Activated CD4-positive, alpha-beta T cell treated with anti-CD3 and anti-CD28 coated beads, Interleukin-2, amount 50 U/mL, for 24 hours (primary cell): ENCODE measurements around the gene CLEC3B.
"Not testable (repeated sequence)": the region's sequence is repeated elsewhere in the genome, so short reads cannot be mapped to it uniquely, and the experiment has no call there.

Experiments used
- DNase-seq, 2 donors: peaks; one replicate each; pipeline ENCODE4 v3.0.0-alpha.2; 2020; ENCODE audit warnings: low read depth in 1 of 2, low spot score in 1 of 2

CLEC3B gene

DNA sequence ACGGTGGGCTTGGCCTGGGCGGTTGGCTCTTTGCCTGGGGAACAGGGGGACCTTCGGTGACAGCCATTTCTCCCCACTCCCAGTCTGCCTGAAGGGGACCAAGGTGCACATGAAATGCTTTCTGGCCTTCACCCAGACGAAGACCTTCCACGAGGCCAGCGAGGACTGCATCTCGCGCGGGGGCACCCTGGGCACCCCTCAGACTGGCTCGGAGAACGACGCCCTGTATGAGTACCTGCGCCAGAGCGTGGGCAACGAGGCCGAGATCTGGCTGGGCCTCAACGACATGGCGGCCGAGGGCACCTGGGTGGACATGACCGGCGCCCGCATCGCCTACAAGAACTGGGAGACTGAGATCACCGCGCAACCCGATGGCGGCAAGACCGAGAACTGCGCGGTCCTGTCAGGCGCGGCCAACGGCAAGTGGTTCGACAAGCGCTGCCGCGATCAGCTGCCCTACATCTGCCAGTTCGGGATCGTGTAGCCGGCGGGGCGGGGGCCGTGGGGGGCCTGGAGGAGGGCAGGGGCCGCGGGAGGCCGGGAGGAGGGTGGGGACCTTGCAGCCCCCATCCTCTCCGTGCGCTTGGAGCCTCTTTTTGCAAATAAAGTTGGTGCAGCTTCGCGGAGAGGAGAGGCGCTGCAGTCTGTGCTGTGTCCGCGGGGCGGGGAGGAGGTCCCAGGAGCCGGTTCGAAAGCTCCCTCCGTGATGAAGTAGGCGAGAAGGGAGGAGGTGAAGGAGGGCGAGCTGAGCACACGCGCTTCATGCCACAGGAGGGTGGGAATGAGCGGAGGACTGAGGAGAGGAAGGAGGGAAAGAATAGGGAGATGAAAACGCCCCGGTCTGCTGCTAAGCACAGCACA is 9.6 kb downstream of the CLEC3B start:
- no peak for DNase-seq

DNA sequence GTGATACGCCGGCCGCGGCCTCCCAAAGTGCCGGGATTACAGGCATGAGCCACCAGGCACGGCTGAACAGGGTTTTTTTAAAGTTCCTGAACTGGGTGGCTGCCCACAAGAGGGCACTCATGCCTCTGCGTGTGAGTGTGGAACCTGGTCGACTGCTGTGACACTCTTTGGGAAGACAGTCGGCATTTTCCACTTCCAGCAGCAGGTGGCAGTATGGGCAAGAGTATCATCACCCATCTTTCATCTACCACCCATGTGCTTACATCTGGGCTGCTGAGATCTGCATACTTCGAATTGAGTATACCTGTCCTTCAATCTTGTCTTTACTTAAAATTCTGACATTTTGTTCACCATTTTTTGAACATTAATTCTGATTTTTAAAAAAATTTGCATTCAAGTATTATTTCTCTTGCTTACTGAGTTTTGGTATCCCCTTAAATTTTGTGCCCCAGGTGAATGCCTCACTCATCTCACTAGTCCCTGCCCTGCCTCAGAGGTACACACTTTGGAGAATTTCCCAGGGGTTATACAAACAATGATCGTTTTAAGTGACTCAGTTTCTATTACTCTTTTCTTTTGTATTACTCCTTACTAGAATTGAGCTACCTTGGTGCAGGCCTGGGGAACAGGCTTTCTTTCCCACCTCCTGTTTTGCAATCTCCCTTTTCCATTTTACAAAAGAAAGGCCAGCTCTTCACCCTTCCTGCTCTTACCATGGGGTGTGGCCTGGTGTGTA is 11.8 kb downstream of the CLEC3B start:
- DNase-seq, result peak; percentile 77 to 91

DNA sequence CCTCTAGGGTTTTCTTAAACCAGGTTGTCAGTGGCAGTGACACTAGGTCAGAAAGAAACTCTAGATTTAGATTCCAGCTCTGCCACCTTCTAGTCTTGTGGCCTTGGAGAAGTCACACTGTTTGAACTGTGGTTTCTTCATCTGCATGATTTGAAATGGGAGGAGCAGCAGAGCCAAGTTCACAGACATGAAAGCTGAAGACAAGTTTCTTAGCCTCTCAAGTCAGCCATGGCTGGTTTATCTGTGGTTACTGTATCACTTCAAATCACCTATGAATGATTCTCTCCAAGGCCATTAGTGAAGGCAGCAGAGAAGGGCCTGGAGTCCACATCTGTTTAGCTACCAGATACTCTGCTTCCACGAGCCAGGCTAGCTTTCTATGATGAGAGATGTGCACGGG is 15.6 kb downstream of the CLEC3B start:
- no peak for DNase-seq

DNA sequence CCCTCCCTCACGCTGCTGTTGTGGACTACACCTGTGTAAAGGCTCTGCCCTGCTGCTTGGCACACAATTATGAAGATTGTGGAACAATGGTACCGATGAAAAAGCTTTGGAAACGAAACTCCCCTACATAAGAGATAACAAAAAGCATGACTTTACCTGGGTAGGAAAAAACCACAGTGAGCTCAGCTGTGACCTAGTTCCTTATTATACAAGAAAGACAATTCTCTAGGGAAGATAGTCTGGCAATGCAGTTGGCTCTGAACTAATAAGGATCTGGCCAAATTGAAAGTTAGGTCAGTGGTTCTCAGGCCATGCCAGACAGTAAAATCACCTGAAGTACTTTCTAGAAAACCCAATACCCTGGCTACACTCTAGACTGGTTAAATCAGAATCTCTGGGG is 16.1 kb downstream of the CLEC3B start:
- DNase-seq, result no peak

DNA sequence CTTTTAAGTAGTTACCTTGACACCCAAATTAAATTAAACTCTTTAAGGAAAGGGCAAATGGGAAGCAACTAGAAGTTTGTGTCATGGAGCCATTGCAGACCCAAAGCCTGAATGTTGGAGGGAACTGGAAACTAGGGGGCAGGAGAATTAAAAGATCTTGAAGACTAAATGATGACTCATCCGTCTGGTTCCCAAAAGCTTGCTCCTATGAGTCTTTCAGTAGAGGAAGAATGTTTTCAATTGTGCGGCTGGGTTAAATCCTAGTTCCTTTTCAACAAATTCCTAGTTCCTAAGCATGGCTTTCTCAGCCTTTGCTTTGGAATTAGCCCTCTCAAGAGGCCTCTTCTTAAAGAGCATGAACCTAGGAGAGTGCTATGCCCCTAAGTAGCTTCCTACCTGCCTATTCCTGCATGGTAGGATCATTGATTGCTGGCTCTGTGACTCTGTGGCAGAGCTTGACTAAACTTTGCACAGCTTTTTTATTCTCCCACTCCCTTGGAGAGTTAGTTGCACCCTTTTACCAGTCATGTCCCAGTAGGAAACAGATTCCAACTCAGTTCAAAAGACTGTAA is 17.7 kb downstream of the CLEC3B start:
- DNase-seq, result no peak

DNA sequence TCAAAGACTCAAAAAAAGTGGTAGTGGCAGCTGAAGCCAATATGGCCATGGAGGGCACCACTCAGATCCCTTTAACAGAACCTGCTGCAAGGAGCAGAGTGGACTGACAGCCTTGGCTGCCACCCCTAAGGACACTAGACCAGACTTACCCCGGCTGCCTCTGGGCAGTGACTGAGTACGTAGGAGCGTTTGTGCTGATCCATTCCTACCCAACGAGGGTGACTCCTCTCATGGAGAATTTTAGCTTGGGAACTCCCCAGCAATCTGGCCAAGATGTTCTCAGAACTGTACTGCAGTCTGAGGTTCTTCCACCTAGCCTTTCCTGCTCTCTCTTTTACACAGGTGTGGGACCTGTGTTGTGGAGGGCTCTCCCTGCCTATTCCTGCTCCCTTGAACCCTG is 22.1 kb downstream of the CLEC3B start:
- DNase-seq, result no peak

DNA sequence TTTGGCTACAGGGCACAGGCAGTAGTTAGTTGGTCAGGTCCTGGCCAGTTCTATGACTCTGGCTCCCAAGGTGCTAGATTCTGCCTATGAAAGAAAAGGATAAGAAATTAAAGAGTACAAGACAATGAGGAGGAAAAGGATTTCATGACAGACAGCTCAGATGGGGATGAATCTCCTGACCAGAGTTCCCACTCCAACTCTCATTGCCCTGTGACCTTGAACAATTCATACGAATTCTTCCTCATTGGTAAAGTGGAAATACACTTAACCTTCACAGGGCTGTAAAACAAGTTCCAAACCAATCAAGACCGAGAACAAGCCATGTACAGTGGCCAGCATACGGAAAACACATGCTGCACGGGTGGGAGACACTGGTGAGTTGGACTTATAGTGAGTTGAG is 23.7 kb downstream of the CLEC3B start:
- no peak for DNase-seq

DNA sequence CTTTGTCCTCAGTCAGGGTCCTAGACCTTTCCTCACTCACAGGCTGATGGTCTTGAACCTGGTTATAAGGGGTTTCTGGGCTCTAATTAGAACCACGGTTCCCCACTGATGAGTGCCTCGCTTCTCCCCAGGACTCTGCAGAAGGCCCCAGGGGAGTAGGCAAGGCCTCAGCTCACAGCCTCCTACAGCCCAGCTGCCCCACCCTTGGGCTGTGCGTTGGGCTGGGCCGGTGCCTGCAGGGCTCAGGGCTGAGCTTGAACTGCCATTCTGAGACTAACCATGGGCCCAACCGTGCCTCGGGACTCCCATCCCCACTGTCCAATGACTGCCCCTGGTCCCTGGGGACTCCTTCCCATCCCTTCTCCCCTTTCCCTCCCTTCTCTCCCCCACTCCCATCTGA is 25.6 kb downstream of the CLEC3B start:
- no peak for DNase-seq

DNA sequence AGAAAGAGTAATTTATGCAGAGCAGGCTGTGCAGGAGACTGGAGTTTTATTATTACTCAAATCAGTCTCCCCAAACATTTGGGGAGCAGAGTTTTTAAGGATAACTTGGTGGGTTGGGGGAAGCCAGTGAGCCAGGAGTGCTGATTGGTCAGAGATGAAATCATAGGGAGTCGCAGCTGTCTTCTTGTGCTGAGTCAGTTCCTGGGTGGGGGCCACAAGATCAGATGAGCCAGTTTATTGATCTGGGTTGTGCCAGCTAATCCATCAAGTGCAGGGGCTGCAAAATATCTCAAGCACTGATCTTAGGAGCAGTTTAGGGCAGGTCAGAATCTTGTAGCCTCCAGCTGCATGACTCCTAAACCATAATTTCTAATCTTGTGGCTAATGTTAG is 27.7 kb downstream of the CLEC3B start:
- not testable (repeated sequence) for DNase-seq

DNA sequence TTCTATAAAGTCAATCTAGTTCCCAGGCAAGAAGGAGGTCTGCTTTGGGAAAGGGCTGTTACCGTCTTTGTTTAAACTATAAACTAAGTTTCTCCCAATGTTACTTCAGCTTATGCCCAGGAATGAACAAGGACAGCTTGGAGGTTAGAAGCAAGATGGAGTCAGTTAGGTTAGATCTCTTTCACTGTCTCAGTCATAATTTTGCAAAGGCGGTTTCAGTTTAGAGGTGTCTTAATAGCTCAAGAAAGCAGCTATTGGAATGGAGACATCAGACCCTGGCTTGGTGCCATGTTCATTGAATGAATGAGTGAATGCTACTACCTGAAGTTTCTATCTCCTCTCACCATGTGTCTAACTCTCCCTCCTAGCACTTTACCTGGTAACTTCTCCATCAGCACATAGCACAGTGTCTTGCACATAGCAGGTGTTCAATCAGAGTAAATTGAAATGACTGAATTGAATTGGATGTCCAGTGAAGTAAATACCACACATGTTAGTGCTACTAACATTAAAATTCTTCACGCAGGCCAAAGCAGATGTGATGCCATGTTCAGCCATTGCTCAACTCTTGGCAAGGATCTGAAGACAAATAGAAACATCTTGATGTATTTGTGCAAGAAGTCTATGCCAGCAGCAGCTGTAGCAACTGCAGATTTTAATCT is 28.2 kb downstream of the CLEC3B start:
- DNase-seq, result no peak

DNA sequence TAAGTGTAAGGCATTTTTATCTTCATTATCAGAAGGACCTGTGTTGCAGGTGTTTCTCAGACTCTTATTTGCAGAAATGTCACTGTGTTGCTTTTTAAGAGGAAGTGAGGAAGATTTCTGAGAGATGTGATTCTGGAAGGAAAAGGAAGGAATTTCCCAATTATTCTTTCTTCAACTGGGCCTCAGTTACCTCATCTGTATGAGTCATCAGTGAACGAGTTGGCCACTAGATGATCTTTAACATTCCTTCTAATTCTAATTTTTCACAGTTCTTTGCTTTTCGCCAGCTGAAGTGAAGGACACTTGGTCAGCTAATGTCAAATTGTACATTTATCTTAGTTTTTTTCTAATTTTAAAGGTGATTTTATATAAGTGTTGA is 28.9 kb downstream of the CLEC3B start:
- no peak for DNase-seq

DNA sequence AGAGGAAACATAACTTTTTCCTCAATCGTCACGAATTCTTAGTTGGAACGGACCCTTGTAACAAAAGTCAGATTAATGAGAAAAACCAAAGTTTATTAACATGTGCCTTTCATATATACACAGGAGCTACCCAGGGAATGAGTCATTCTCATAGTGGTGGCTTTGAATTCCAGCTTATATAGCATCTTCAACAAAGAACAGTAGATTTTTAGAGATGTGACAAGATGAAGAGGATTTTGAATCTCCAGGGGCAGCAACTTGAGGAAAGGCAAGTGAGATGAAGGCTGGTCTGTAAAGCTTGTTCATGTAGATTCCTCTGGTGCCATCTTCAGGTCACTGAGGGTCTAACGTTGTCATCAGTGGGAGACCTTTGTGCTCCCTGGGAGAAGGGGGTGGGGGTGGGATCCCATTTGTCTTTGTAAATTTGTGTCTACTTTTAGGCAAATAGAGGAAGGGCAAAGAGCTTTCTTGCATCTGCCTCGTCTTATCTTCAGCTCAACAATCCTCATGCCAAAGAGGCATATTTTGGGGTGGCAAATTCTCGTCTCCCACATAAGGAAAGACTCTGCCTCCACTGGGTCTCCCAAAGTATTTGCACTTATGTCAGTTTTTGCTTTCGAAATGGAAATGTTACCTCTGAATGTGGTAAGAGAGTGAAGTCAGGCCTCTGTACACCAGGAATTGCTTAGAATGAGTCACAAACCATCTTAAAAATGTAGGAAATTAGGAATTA is 29.5 kb downstream of the CLEC3B start:
- DNase-seq, result no peak

DNA sequence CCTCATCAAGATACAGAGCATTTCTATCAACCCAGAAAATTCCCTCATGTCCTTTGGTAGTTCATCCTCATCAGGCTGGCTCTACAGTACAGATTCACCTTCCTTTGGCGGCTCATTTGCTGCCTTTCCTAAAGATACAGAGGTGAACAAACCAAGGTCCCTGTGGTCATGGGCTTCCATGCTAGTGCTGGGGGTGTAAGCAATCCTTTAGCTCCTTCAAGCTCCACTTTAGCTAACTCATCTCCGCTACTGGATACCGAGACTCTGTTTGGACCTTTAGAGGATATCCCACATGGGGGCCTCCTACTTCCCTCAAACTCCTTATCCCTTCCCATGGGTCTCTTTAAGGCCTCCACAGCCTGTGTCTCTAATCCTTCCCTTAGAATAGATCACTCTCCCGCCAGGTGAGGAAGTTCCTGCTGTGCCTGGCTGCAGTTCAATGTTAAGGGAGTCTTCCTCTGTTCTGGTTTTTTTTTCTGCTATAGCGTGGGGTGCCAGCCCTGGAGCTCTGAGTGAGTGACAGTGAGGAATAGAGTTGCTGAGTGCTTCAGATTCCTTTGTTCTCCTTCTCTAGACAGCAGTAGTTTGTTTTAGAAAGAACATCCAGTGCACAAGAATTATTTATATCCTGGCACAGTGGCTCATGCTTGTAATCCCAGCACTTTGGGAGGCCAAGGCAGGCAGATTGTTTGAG is 30.7 kb downstream of the CLEC3B start:
- no peak for DNase-seq

DNA sequence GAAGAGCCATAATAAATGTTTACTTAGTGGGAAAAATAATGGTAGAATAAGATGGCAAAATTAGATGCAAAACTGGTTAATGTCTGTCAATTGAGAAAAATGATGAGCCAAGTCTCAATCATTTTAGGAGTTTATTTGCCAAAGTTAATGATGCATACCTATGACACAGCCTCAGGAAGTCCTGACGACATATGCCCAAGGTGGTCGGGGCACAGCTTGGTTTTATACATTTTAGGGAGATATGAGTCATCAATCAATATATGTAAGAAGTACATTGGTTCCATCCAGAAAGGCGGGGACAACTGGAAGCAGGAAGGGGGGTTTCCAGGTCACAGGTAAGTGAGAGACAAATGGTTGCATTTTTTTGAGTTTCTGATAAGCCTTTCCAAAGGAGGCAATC is 31.5 kb downstream of the CLEC3B start:
- DNase-seq, result no peak

DNA sequence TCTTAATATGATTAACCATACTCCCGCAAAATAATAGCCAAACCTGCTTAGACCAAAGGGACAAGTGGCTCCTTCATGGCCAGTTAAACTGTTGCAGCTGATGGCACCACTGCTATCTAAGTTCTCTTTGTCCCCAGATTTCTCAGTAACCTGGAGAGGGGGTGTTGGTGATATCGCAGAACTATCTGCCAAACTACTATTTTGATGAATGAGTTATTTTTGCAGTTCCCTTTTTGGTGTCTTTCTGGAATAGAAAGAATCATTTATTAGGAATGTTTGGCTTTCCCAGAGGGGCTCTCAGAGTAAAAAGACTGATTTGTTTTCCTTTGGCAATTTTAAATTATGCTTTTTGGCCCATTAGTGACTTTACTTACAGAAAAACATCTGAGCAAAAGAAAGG is 33.0 kb downstream of the CLEC3B start:
- no peak for DNase-seq

DNA sequence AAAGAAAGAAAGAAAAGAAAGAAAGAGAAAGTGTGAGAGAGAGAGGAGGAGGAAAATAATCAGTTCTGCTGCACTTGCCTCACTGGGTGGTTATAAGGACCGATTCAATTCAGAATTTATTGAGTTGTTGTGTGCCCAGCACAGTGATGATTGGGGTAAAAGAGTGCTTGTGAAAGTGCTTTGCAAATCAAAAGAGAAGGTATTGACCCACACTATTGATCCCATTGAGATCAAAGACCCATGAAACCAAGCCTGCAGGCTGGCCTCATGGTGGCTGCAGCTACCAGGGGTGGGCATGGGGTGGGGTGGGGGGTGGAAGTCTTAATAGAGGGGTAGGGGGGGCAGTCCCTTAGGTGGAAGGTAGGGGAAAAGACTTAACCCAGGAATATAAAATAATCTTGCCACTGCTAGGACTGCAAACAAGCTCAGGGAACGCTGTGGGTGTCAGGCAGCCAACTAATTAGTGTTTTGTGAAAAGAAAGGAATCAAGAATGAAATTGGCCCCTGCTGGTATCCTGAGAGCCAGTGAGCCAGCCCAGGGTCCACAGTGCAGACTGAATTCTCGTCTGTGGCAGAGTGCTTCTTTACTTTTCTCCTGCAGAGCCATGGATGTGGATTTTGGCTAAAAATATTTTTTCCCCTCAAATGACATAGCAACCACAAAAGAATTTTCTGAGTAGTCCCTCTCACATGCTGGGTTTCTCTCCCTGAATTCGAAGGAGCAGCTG is 34.2 kb downstream of the CLEC3B start:
- DNase-seq, result no peak

DNA sequence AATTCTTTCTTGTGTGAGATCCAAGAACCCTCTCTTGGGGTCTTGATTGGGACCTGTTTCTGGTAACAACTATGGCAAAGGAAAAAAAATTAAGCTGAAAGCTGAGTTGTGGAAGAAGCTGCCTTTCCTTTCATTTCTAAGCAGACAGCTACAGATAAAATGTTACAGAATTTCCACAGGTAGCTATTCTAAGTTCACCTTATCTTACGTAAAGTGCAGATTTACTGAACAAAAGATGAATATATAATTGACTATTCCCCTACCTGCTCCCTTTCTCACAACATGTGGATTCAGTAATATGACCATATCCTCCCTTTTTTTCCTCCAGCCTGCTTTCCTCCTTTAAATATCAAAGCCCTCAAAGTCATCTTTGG is 36.6 kb downstream of the CLEC3B start:
- no peak for DNase-seq

DNA sequence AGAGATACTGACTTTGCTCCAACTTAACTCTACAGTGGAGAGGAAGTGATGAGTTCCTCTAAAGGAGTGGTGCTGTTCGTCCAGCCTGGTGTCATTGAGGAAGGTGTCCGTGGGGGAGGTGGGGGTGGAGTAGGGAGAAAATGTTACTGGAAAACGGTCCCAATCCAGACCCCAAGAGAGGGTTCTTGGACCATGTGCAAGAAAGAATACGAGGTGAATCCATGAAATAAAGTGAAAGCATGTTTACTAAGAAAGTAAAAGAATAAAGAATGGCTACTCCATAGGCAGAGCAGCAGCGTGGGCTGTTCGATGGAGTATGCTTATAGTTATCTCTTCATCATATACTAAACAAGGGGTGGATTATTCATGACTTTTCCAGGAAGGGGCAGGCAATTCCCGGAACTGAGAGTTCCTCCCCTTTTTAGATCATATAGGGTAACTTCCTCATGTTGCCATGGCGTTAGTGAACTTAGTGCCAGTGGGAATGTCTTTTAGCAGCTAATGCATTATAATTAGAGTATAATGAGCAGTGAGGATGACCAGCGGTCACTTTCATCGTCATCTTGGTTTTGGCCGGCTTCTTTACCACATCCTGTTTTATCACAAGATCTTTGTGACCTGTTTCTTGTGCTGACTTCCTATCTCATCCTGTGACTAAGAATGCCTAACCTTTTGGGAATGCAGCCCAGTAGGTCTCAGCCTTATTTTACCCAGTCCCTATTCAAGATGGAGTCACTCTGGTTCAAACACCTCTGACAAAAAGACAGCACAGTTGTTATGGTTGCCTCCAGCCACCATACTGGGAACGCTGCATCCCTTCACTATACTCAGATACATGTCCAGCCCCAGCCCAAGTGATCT is 38.6 kb downstream of the CLEC3B start:
- peak; percentile 19 to 63 for DNase-seq

DNA sequence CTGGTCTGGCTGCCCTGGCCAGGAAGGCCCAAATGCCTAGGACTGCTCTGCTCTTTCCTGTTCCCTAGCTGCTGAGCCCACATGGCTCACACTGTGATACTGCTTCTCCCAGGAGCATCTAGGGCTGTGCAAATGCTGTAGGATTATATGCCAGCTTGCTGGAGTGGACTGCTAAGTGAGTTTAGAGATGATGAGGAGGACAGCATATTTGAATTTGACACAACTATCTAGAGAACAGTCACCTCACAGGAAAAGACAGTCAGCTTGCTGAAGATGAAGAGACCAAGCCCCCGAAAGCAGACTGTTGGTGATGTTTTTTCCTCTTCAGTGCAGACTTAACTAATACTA is 39.2 kb downstream of the CLEC3B start:
- DNase-seq, result no peak
